Heart left ventricle (tissue), 13 donors: ENCODE data around the gene CACNA1D.

Experiments used
- POLR2A ChIP-seq, 2 donors: fragments of 450-650 bp; IDR thresholded peaks; one replicate each; pipeline ENCODE4 v1.6.1; 2017; ENCODE audit warnings: antibody characterized with exemption in 2 of 2, mild to moderate bottlenecking in 2 of 2, moderate library complexity in 2 of 2
- TF ChIP-seq, protein P1 (sequence below), 12 donors: fragments of 200-600 bp; sonication (generic) in 4 of 12; IDR thresholded peaks; one replicate each; pipeline versions ENCODE4 v1.5.0 to v1.8.0; 2018 to 2022; ENCODE audit warnings: antibody characterized with exemption in 12 of 12, mild to moderate bottlenecking in 5 of 12
- donor health status: ischemic (EF 13 %, LVEDD 7.1; RV severe dilation, severe dysfunction).
- donor health status: DM: no; HTN: yes; CAD: no.
- donor health status: DM: no; HTN: no; CAD: no.
- donor health status: ischemic (EF 25% LVEDD 6.9; RV normal size, moderate dysfunction).
- donor health status: ischemic (EF 25% LVEDD 5.7; RV mildly dilated, moderate dysfunction).
- donor health status: ischemic (EF 35%, LVEDD 5.7; RV mildly dilated, moderate dysfunction).
- donor health status: nonischemic (EF 11% LVEDD 7.7; RV severe dilation, severe dysfunction).
- donor health status: DM: yes; HTN: yes; CAD: no.
- donor health status: PGD.
- donor health status: ischemic (EF 29% LVEDD 5.4; RV normal size, mild dysfunction).
- donor health status: nonischemic (EF 23%, LVEDD 6.1; RV moderate dilation, normal function).

DNA sequence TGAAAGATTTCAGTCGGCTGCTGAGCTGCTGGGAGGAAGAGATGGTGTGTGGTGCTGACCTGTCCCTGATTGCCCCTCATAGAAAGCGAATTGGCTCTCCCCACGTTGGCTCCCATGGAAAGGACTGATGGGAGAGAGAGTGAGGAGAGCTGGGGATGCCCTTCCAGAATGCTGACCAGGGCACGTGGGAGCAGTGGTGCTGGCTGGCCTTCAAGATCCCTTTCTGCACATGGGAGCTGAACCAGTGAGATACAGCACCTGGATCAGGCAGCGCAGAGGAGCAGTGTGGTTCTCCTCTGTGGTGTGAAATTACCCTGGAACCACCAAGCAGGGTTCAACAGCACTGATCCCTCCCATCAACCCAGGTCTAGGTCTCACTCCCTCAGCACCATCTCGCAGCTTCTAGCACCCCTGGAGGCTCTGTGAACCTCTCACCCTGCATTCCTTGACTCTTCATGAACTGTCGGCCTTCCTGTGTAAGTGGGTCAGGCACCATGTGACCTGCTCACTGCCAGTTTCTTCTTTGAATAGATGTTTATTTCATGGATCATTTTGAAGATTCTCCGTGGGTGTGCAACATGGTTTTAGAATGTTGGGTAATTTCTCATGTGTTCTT is 55.7 kb downstream of the CACNA1D start:
- TF ChIP-seq, protein P1, sequence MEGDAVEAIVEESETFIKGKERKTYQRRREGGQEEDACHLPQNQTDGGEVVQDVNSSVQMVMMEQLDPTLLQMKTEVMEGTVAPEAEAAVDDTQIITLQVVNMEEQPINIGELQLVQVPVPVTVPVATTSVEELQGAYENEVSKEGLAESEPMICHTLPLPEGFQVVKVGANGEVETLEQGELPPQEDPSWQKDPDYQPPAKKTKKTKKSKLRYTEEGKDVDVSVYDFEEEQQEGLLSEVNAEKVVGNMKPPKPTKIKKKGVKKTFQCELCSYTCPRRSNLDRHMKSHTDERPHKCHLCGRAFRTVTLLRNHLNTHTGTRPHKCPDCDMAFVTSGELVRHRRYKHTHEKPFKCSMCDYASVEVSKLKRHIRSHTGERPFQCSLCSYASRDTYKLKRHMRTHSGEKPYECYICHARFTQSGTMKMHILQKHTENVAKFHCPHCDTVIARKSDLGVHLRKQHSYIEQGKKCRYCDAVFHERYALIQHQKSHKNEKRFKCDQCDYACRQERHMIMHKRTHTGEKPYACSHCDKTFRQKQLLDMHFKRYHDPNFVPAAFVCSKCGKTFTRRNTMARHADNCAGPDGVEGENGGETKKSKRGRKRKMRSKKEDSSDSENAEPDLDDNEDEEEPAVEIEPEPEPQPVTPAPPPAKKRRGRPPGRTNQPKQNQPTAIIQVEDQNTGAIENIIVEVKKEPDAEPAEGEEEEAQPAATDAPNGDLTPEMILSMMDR (IDR thresholded peaks at IDR 0.05) = no peak
- TF ChIP-seq POLR2A (IDR thresholded peaks at IDR 0.05) = no peak
